Measurements from ENCODE around the gene AMPD3. TPM values are rescaled to one million over a fixed set of nuclear protein-coding genes. Genes with fewer than 3 reads are reported as not detected.
"Not testable (repeated sequence)": the region's sequence is repeated elsewhere in the genome, so short reads cannot be mapped to it uniquely, and the experiment has no call there.

The AMPD3 gene
- total RNA-seq, 2 donors from 2014 or later = 20.0 to 22.1 TPM

DNA sequence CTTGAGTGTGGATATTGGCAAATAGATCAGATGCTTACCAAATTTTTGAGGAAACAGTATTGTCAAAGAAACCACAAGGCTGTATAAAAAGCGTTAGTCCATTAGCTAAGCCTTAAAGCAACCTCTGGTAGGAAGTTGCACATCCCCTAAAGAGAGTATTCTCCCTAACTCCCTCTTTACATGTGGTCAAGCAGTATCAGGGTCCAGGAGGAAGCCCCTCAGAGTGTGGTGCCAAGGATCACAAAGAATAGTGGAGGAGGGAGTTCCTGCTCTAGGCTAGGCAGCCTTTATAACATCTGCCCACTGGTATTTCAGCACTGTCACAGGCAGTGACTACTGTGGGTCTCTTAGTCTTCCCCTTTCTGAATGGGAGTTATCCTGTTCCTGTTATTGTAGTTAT, 18.8 kb upstream of the AMPD3 start:
- Histone ChIP-seq H3K9me3 (no peaks in the 10 kb centered on the region), H3K4me3 (no peak overlapping the region), H3K36me3 (no peaks in the 10 kb centered on the region), H3K4me1 (replicated peaks) (no peaks in the 10 kb centered on the region), H3K27me3 (replicated peaks; ENCODE audit: insufficient read depth) (no peaks in the 10 kb centered on the region), H3K27ac (no peak overlapping the region)
- intact Hi-C loops (cut with DNase I) = no loop called here
- no peak for DNase-seq (ENCODE audit: low spot score)
- 70% methylated on average over 1 of the region's 1 CpG for WGBS
- no peak for TF ChIP-seq POLR2AphosphoS5 (IDR thresholded peaks at IDR 0.05)
- no peak for TF ChIP-seq POLR2A (IDR thresholded peaks at IDR 0.05)
- no peak for TF ChIP-seq CTCF (IDR thresholded peaks at IDR 0.05)

GRCh38 chr11:10436683-10437082, 18.4 kb upstream of the AMPD3 start:
- H3K4me1 ChIP-seq (replicated peaks); H3K9me3 ChIP-seq; H3K36me3 ChIP-seq; H3K27me3 ChIP-seq (replicated peaks; ENCODE audit: insufficient read depth); intact Hi-C loops (cut with DNase I); H3K4me3 ChIP-seq; DNase-seq (ENCODE audit: low spot score); H3K27ac ChIP-seq: not testable (repeated sequence)
- 77% methylated on average over 1 of the region's 1 CpG for WGBS

- H3K9me3 ChIP-seq = no peaks in the 10 kb centered on the region
- intact Hi-C loops (cut with DNase I) = no loop called here
- H3K27me3 ChIP-seq (replicated peaks; ENCODE audit: insufficient read depth) = no peaks in the 10 kb centered on the region
- no peak overlapping the region for H3K4me3 ChIP-seq
- TF ChIP-seq CTCF (IDR thresholded peaks at IDR 0.05) (no peak), POLR2AphosphoS5 (IDR thresholded peaks at IDR 0.05) (no peak), POLR2A (IDR thresholded peaks at IDR 0.05) (no peak)
- H3K4me1 ChIP-seq (replicated peaks) = no peaks in the 10 kb centered on the region
- H3K27ac ChIP-seq = no peak overlapping the region
- H3K36me3 ChIP-seq = no peaks in the 10 kb centered on the region
- no peak for DNase-seq (ENCODE audit: low spot score)
Measured at GRCh38 chr11:10438458-10438857, 16.6 kb upstream of the AMPD3 start.

GRCh38 chr11:10439351-10439750, 15.7 kb upstream of the AMPD3 start:
- no peak overlapping the region for H3K27ac ChIP-seq
- no peaks in the 10 kb centered on the region for H3K36me3 ChIP-seq
- H3K9me3 ChIP-seq = no peaks in the 10 kb centered on the region
- no peaks in the 10 kb centered on the region for H3K27me3 ChIP-seq (replicated peaks; ENCODE audit: insufficient read depth)
- 95% methylated on average over 2 of the region's 2 CpGs for WGBS
- TF ChIP-seq POLR2AphosphoS5 (IDR thresholded peaks at IDR 0.05) (no peak), CTCF (IDR thresholded peaks at IDR 0.05) (no peak), POLR2A (IDR thresholded peaks at IDR 0.05) (no peak)
- H3K4me1 ChIP-seq (replicated peaks) = no peaks in the 10 kb centered on the region
- no peak for DNase-seq (ENCODE audit: low spot score)
- intact Hi-C loops (cut with DNase I) = no loop called here
- H3K4me3 ChIP-seq = no peak overlapping the region

DNA sequence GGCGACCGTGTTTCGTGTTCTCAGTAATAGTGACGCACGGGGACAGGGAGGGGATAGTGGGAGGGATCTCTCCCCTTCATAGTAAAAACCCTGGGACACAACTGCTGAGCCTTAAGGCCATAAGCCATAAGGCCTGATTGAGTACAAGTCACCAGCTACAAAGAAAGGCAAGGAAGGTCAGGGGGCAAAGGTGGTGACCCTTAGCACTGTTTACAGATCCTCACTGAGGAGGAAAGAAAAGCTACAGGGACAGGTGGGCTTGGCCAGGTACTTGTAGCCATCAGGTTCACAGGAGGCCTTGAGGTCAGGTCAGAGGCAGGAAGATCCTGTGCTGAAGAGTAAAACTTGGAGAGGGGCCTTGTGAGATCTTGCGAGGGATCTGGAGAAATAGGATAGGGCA, 15.1 kb upstream of the AMPD3 start:
- intact Hi-C loops (cut with DNase I) = no loop called here
- DNase-seq (ENCODE audit: low spot score) = no peak
- Histone ChIP-seq H3K4me3 (no peak overlapping the region), H3K36me3 (no peaks in the 10 kb centered on the region), H3K27ac (no peak overlapping the region), H3K4me1 (replicated peaks) (no peaks in the 10 kb centered on the region), H3K27me3 (replicated peaks; ENCODE audit: insufficient read depth) (no peaks in the 10 kb centered on the region), H3K9me3 (no peaks in the 10 kb centered on the region)
- TF ChIP-seq POLR2A (IDR thresholded peaks at IDR 0.05) (no peak), CTCF (IDR thresholded peaks at IDR 0.05) (no peak), POLR2AphosphoS5 (IDR thresholded peaks at IDR 0.05) (no peak)
- WGBS = 92% methylated on average over 6 of the region's 6 CpGs
